SH-SY5Y (cell line): ENCODE results near the gene ABR.

Experiments used
- GATA2 ChIP-seq: IDR thresholded peaks from 2 replicates; pipeline ENCODE4 v1.6.1; 2011; ENCODE audit warnings: mild to moderate bottlenecking, low read depth, low read length
- GATA3 ChIP-seq: IDR thresholded peaks from 2 replicates; pipeline ENCODE4 v1.6.1; 2011; ENCODE audit warnings: low read depth, mild to moderate bottlenecking, low read length, moderate library complexity

DNA sequence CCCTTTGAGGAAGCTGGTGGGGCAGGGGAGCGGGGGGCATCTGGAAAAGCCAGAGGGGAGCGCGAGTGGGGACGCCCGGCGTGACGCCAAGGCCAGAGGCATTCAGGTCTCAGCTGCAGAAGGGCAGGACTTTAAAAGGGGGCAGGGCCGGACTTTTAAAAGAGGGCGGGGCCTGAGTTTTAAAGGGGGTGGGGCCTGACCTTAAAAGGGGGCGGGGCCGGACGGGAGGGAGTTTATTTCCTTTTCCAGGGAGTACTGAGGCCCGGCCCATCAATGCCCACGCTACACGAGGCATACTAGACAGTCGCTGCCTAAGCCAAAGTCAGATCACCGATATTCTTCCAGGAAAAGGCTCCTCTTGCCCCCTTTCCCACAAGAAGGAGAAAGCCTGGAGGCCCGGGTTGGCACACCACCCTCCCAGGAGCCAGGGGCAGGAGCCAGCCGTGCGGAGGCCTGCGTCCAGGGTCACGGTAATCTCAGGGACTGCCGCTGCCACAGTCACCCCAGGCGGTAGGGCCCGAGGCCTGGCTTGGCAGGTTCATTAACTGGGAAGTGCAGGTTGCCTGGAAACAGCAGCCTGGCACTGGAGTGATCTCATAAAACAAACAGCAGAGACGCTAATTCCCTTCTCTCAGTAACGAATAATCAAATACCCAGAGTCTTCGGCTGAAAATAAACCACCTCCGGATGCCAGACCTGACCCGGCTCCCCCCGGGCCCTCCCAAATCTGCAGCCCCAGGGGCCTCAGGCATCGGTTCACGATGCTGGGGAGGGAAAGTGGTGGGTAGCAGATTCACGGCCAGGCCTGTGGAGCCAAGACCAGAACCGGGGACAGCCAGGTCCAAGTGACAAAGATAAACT is 92.2 kb downstream of the ABR start:
- TF ChIP-seq GATA2 (no peak), GATA3 (no peak)
